B cell (primary cell): ENCODE data around the gene HTRA1.

Source experiments
- EZH2 ChIP-seq: IDR thresholded peaks from 2 replicates; pipeline ENCODE4 v1.6.1; 2012; ENCODE audit warnings: borderline replicate concordance, low read depth, mild to moderate bottlenecking, moderate library complexity, low read length; ENCODE audit not compliant: insufficient read depth, poor library complexity, severe bottlenecking
- TF ChIP-seq, protein P1 (sequence below): fragments of 200-600 bp; IDR thresholded peaks from one replicate; pipeline ENCODE4 v1.8.0; 2022; ENCODE audit warnings: antibody characterized with exemption, mild to moderate bottlenecking

DNA sequence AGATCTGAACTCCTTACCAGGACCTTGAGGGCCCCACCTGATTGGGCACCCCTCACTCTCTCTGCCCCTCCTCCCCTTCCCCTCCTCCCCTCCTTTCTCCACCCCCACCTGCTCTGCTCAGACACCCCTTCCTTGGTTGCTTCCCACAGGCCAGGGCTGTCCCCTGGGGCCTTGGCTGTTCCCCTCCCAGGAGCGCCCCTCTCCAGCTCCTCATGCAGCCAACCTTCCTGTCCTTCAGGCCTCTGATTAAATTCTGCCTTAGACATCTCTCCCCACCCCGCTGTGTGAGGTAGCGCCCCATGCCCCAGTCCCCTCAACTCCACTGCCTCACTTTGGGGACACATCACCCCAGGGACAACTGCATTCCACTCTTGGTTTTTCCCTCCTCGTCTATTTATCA is 32.4 kb downstream of the HTRA1 start:
- TF ChIP-seq, protein P1, sequence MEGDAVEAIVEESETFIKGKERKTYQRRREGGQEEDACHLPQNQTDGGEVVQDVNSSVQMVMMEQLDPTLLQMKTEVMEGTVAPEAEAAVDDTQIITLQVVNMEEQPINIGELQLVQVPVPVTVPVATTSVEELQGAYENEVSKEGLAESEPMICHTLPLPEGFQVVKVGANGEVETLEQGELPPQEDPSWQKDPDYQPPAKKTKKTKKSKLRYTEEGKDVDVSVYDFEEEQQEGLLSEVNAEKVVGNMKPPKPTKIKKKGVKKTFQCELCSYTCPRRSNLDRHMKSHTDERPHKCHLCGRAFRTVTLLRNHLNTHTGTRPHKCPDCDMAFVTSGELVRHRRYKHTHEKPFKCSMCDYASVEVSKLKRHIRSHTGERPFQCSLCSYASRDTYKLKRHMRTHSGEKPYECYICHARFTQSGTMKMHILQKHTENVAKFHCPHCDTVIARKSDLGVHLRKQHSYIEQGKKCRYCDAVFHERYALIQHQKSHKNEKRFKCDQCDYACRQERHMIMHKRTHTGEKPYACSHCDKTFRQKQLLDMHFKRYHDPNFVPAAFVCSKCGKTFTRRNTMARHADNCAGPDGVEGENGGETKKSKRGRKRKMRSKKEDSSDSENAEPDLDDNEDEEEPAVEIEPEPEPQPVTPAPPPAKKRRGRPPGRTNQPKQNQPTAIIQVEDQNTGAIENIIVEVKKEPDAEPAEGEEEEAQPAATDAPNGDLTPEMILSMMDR = no peak
- TF ChIP-seq EZH2 = no peak
